GM12878 (cell line): ENCODE results near the gene UTS2R. TPM values are rescaled to one million over a fixed set of nuclear protein-coding genes. Genes with fewer than 3 reads are reported as not detected.

Experiments used
- ATAC-seq: fragments of 200-7000 bp; cut with Tn5 transposase; 3 replicates; pipeline ENCODE4 v1.9.1; 2020; ENCODE audit warnings: mild to moderate bottlenecking, moderate library complexity
- BruUV-seq: library from RNA; stranded (reverse); fragments of 400-500 nt; replicated peaks from 2 replicates; lab custom pipeline; 2021; lab: Mats Ljungman, UMichigan
- CTCF ChIA-PET: fragments of 300-600 bp; sonication (Branson Sonifier 250); formaldehyde crosslinking; extraction: SDS; loops from one replicate; lab custom pipeline; 2021; ENCODE audit warnings: inconsistent platforms; lab: Yijun Ruan, JAX
- POLR2A ChIA-PET: fragments of 350-600 bp; formaldehyde crosslinking; extraction: SDS; loops from one replicate; lab custom pipeline; 2021; ENCODE audit warnings: inconsistent platforms; lab: Charles Lee
- RAD21 ChIA-PET: fragments of 300-600 bp; sonication (Branson Sonifier 250); formaldehyde crosslinking; loops from one replicate; lab custom pipeline; 2023; ENCODE audit warnings: antibody characterized with exemption; ENCODE audit not compliant: unreplicated experiment; lab: Charles Lee
- SMC1A ChIA-PET: fragments of 300-600 bp; sonication (Branson Sonifier 250); formaldehyde crosslinking; loops from one replicate; lab custom pipeline; 2023; ENCODE audit not compliant: unreplicated experiment, uncharacterized antibody; lab: Charles Lee
- DNase-seq: peaks from one replicate; pipeline ENCODE4 v3.0.0-alpha.2; 2011; ENCODE audit warnings: low read depth, low spot score
- FAIRE-seq: peaks from 3 replicates; lab custom pipeline; 2011; peaks lifted over from hg19 to GRCh38; lab: Jason Lieb, UNC
- H2AFZ ChIP-seq: 2 replicates; pipeline ENCODE4 v1.6.0; 2011; ENCODE audit warnings: low read depth, low read length, control low read depth; ENCODE audit not compliant: control insufficient read depth
- H3K27ac ChIP-seq: 2 replicates; pipeline ENCODE4 v1.5.1; 2011; ENCODE audit warnings: control low read depth; ENCODE audit not compliant: control insufficient read depth, insufficient read depth
- H3K27me3 ChIP-seq, 2 experiments: replicated peaks in 1 of 2; 2 replicates each; pipeline versions ENCODE4 v1.6.0 to v1.6.1; 2011; ENCODE audit warnings: low read length in 1 of 2; ENCODE audit not compliant: control insufficient read depth in 2 of 2, insufficient read depth in 2 of 2
- H3K36me3 ChIP-seq, 2 experiments: 2 replicates each; pipeline ENCODE4 v1.5.1; 2011; ENCODE audit warnings: low read length in 1 of 2; ENCODE audit not compliant: control insufficient read depth in 2 of 2, insufficient read depth in 2 of 2
- H3K4me1 ChIP-seq: 2 replicates; pipeline ENCODE4 v1.6.1; 2011; ENCODE audit warnings: mild to moderate bottlenecking, low read length, moderate library complexity, mixed read lengths; ENCODE audit not compliant: control insufficient read depth, insufficient read depth
- H3K4me2 ChIP-seq: 2 replicates; pipeline ENCODE4 v1.6.0; 2011; ENCODE audit warnings: control low read depth; ENCODE audit not compliant: control insufficient read depth, insufficient read depth
- H3K4me3 ChIP-seq: fragments of 200-600 bp; sonication (generic); 2 replicates; pipeline ENCODE4 v1.5.1; 2016
- H3K79me2 ChIP-seq: 2 replicates; pipeline ENCODE4 v1.6.0; 2011; ENCODE audit warnings: low read length; ENCODE audit not compliant: control insufficient read depth, insufficient read depth
- H3K9ac ChIP-seq: 2 replicates; pipeline ENCODE4 v1.8.0; 2011; ENCODE audit warnings: low read length, control low read depth, mixed read lengths; ENCODE audit not compliant: control insufficient read depth, insufficient read depth
- H3K9me3 ChIP-seq: replicated peaks from 3 replicates; pipeline ENCODE4 v1.5.1; 2011; ENCODE audit warnings: mild to moderate bottlenecking, low read length; ENCODE audit not compliant: control insufficient read depth, insufficient read depth
- H4K20me1 ChIP-seq: 2 replicates; pipeline ENCODE4 v1.6.0; 2011; ENCODE audit not compliant: control insufficient read depth, insufficient read depth
- BCLAF1 ChIP-seq: fragments of 450-650 bp; IDR thresholded peaks from 2 replicates; pipeline ENCODE4 v1.6.1; 2017; ENCODE audit warnings: antibody characterized with exemption, mild to moderate bottlenecking, moderate library complexity
- CEBPB ChIP-seq, 2 experiments: fragments of 150-350 bp in 1 of 2; IDR thresholded peaks; 2 replicates each; pipeline ENCODE4 v1.6.1; 2012 to 2014; ENCODE audit warnings: low read depth in 2 of 2, low read length in 2 of 2, borderline replicate concordance in 1 of 2, inconsistent platforms in 1 of 2
- CHD4 ChIP-seq: fragments of 200-600 bp; sonication (generic); IDR thresholded peaks from 2 replicates; pipeline ENCODE4 v1.6.1; 2016; ENCODE audit warnings: mild to moderate bottlenecking
- MEF2A ChIP-seq: IDR thresholded peaks from 2 replicates; pipeline ENCODE4 v1.6.1; 2011; ENCODE audit warnings: low read depth, mild to moderate bottlenecking, low read length, moderate library complexity; ENCODE audit not compliant: insufficient read depth
- PBX3 ChIP-seq: IDR thresholded peaks from 2 replicates; pipeline ENCODE4 v1.6.1; 2011; ENCODE audit warnings: mild to moderate bottlenecking, low read depth, low read length, moderate library complexity; ENCODE audit not compliant: insufficient replicate concordance
- ZBTB33 ChIP-seq: fragments of 450-650 bp; IDR thresholded peaks from 2 replicates; pipeline ENCODE4 v1.6.1; 2017; ENCODE audit warnings: mild to moderate bottlenecking
- ZBTB40 ChIP-seq: fragments of 450-650 bp; IDR thresholded peaks from 2 replicates; pipeline ENCODE4 v1.6.1; 2016; ENCODE audit warnings: mild to moderate bottlenecking, moderate library complexity, borderline replicate concordance
- ZNF217 ChIP-seq: fragments of 450-650 bp; IDR thresholded peaks from 2 replicates; pipeline ENCODE4 v1.6.1; 2017; ENCODE audit warnings: antibody characterized with exemption, mild to moderate bottlenecking
- ZSCAN29 ChIP-seq: fragments of 450-650 bp; IDR thresholded peaks from 2 replicates; pipeline ENCODE4 v1.6.1; 2017; ENCODE audit warnings: mild to moderate bottlenecking, moderate library complexity
- WGBS: methylation state at CpG from one replicate; pipeline ENCODE4 v1.1.6; 2016; ENCODE audit warnings: low lambda C conversion rate; ENCODE audit not compliant: insufficient replicate concordance, insufficient coverage; ENCODE audit errors: missing lambda C conversion rate; 5-methylcytosine and 5-hydroxymethylcytosine counted together
- in situ Hi-C: fragments of 300-500 bp; cut with MboI; formaldehyde crosslinking; loops from 9 replicates; pipeline ENCODE4 v1.14.3; 2018; ENCODE audit warnings: mixed read lengths
- intact Hi-C: fragments of 100-400 bp; cut with micrococcal nuclease; formaldehyde crosslinking; loops from one replicate; pipeline ENCODE4 v1.14.2; 2022; ENCODE audit not compliant: unreplicated experiment
- polyA plus RNA-seq, 11 experiments: library from polyadenylated mRNA; depleted of rRNA in 4 of 11; unstranded in 6 of 11; stranded (reverse) in 5 of 11; fragments of >200 nt; fragmentation: Nextera tagmentation in 4 of 11; fragmentation: Illumina TruSeq in 1 of 11; extraction: Ambion mirVana in 4 of 11; extraction: Trizol in 1 of 11; gene quantifications; 1 replicate in 1 of 11; 2 replicates in 10 of 11; pipeline versions ENCODE4 v1.2.1 to v1.2.3, GENCODE V29; 2011 to 2016; ENCODE audit warnings: inconsistent platforms in 2 of 11, missing spikeins in 2 of 11, low read depth in 1 of 11
- total RNA-seq, 4 experiments: library from RNA; depleted of rRNA in 3 of 4; stranded (reverse); fragments of >200 nt in 3 of 4; fragmentation: Illumina TruSeq in 1 of 4; extraction: Trizol in 1 of 4; gene quantifications; 2 replicates each; pipeline versions ENCODE4 v1.2.1 to v1.2.3, GENCODE V29; 2013 to 2021

Gene UTS2R
- total and polyA plus RNA-seq, 10 of the 15 experiments (the other 5 are each of a cell fraction or from before 2014, with no cell fraction given), result 0.04 to 0.36 (median 0.11) TPM; not detected in 6

- no peaks in the 10 kb centered on the region for H3K27me3 ChIP-seq
- H3K36me3 ChIP-seq, result no peaks in the 10 kb centered on the region; a peak in 1 of 4 replicates
- H3K4me2 ChIP-seq, result no peak overlapping the region
- in situ Hi-C loops (no loop called here), intact Hi-C loops (loop anchor here (5.0 kb wide), 1 partner anchor 179 kb away; no protein-coding TSS in a partner anchor)
- ATAC-seq (no peak), DNase-seq (no peak), FAIRE-seq (no peak)
- no TSS peak for BruUV-seq
- H3K9ac ChIP-seq, result no peak overlapping the region
- no peaks in the 10 kb centered on the region for H3K4me1 ChIP-seq
- ChIA-PET SMC1A (interaction anchor here (0.7 to 1.0 kb wide), 2 partner anchors 54 to 61 kb away, joined by 3 read pairs; no protein-coding TSS in a partner anchor), RAD21 (no interaction called here), POLR2A (no interaction called here), CTCF (interaction anchor here (1.5 to 4.1 kb wide), 3 partner anchors 10 to 61 kb away, joined by 3 to 22 read pairs (median 15); no protein-coding TSS in a partner anchor)
- no peak overlapping the region for H3K27ac ChIP-seq
- H3K4me3 ChIP-seq, result no peak overlapping the region
- H3K9me3 ChIP-seq, result no peaks in the 10 kb centered on the region
- H3K79me2 ChIP-seq, result no peaks in the 10 kb centered on the region
- WGBS, result 92% methylated on average over 24 of the region's 24 CpGs
- peaks cover 5% of the 10 kb centered on the region for H4K20me1 ChIP-seq
- no peak overlapping the region for H2AFZ ChIP-seq
- TF ChIP-seq CEBPB (IDR thresholded peaks at IDR 0.05; ENCODE audit: borderline replicate concordance in 1 of 2, low read depth in 2 of 2, low read length in 2 of 2) (no peak), CHD4 (no peak), BCLAF1 (no peak), ZBTB33 (no peak), ZNF217 (no peak), ZSCAN29 (no peak), PBX3 (no peak), ZBTB40 (no peak), MEF2A (no peak)
Measured at GRCh38 chr17:82411396-82412053, 40.0 kb downstream of the UTS2R start.
